ENCODE results near the gene VCL. TPM values are rescaled to one million over a fixed set of nuclear protein-coding genes. Genes with fewer than 3 reads are reported as not detected.

VCL gene
- total RNA-seq, 2 donors from 2014 or later = 109 to 214 TPM

GRCh38 chr10:73995035-73995358 lies 2.9 kb upstream of the VCL start:
- Histone ChIP-seq H3K27me3 (ENCODE audit: control insufficient read depth, insufficient read depth, low read length, poor library complexity, severe bottlenecking) (no peaks in the 10 kb centered on the region), H3K4me3 (ENCODE audit: low read length) (no peak overlapping the region), H3K36me3 (ENCODE audit: control insufficient read depth, insufficient read depth, low read length) (peaks cover 7% of the 10 kb centered on the region), H3K9ac (ENCODE audit: extremely low read depth, low read length, poor library complexity, severe bottlenecking) (no peak overlapping the region), H3K9me3 (ENCODE audit: control insufficient read depth, low read length) (no peaks in the 10 kb centered on the region), H3K27ac (ENCODE audit: low read depth, low read length) (no peak overlapping the region), H3K4me1 (ENCODE audit: control insufficient read depth, insufficient read depth, low read length) (peaks cover 3% of the 10 kb centered on the region)
- 75 to 77% methylated on average over 2 of the region's 2 CpGs for WGBS, 2 experiments (ENCODE audit: insufficient coverage in 1 of 2, insufficient read length in 1 of 2)
- DNase-seq = no peak
- peaks cover 19% of the 10 kb centered on the region for H3K4me1 Mint-ChIP-seq
- H3K36me3 Mint-ChIP-seq (ENCODE audit: low read depth) = peaks cover 5% of the 10 kb centered on the region
- no peak overlapping the region for H3K4me3 Mint-ChIP-seq
- H3K27me3 Mint-ChIP-seq (ENCODE audit: insufficient read depth) = no peaks in the 10 kb centered on the region
- H3K9me3 Mint-ChIP-seq = peaks cover 4% of the 10 kb centered on the region
- no peak for TF ChIP-seq CTCF (conservative IDR thresholded peaks at IDR 0.05)
- no peak overlapping the region for H3K27ac Mint-ChIP-seq

- DNase-seq = no peak
- WGBS, 2 experiments (ENCODE audit: insufficient coverage in 1 of 2, insufficient read length in 1 of 2) = 2 to 4% methylated on average over 7 to 11 of the region's 11 CpGs
- no peaks in the 10 kb centered on the region for H3K9me3 ChIP-seq (ENCODE audit: control insufficient read depth, low read length)
- H3K4me3 ChIP-seq (ENCODE audit: low read length) = peak overlapping the region; percentile 90
- Mint-ChIP-seq H3K27me3 (ENCODE audit: insufficient read depth) (no peaks in the 10 kb centered on the region), H3K4me3 (peak overlapping the region; percentile 93), H3K36me3 (ENCODE audit: low read depth) (peaks cover 17% of the 10 kb centered on the region), H3K9me3 (peaks cover 4% of the 10 kb centered on the region), H3K4me1 (peaks cover 36% of the 10 kb centered on the region), H3K27ac (peak overlapping the region; percentile 99)
- no peaks in the 10 kb centered on the region for H3K27me3 ChIP-seq (ENCODE audit: control insufficient read depth, insufficient read depth, low read length, poor library complexity, severe bottlenecking)
- H3K36me3 ChIP-seq (ENCODE audit: control insufficient read depth, insufficient read depth, low read length) = peaks cover 26% of the 10 kb centered on the region
- H3K4me1 ChIP-seq (ENCODE audit: control insufficient read depth, insufficient read depth, low read length) = peaks cover 3% of the 10 kb centered on the region
- TF ChIP-seq CTCF (conservative IDR thresholded peaks at IDR 0.05) = no peak
- H3K9ac ChIP-seq (ENCODE audit: extremely low read depth, low read length, poor library complexity, severe bottlenecking) = peak overlapping the region; percentile 49
- peak overlapping the region; percentile 69 for H3K27ac ChIP-seq (ENCODE audit: low read depth, low read length)
Observed at GRCh38 chr10:73997461-73997786, 492 bp upstream of the VCL start.

- Histone ChIP-seq H3K9ac (ENCODE audit: extremely low read depth, low read length, poor library complexity, severe bottlenecking) (peak overlapping the region; percentile 94), H3K9me3 (ENCODE audit: control insufficient read depth, low read length) (no peaks in the 10 kb centered on the region), H3K4me1 (ENCODE audit: control insufficient read depth, insufficient read depth, low read length) (peaks cover 3% of the 10 kb centered on the region), H3K36me3 (ENCODE audit: control insufficient read depth, insufficient read depth, low read length) (peaks cover 34% of the 10 kb centered on the region), H3K27me3 (ENCODE audit: control insufficient read depth, insufficient read depth, low read length, poor library complexity, severe bottlenecking) (no peaks in the 10 kb centered on the region), H3K27ac (ENCODE audit: low read depth, low read length) (peak overlapping the region; percentile 95), H3K4me3 (ENCODE audit: low read length) (peak overlapping the region; percentile 99)
- Mint-ChIP-seq H3K9me3 (peaks cover 4% of the 10 kb centered on the region), H3K27ac (peak overlapping the region; percentile 96), H3K4me3 (peak overlapping the region; percentile 93), H3K36me3 (ENCODE audit: low read depth) (peaks cover 19% of the 10 kb centered on the region), H3K27me3 (ENCODE audit: insufficient read depth) (no peaks in the 10 kb centered on the region), H3K4me1 (peaks cover 39% of the 10 kb centered on the region)
- no peak for DNase-seq
- WGBS, 2 experiments (ENCODE audit: insufficient coverage in 1 of 2, insufficient read length in 1 of 2) = 0% methylated on average over 17 to 21 of the region's 21 CpGs
- TF ChIP-seq CTCF (conservative IDR thresholded peaks at IDR 0.05) = no peak
Observed at GRCh38 chr10:73998623-73998928, 660 bp downstream of the VCL start.
